ENCODE measurements around the gene OR5K1.

Gene OR5K1

DNA sequence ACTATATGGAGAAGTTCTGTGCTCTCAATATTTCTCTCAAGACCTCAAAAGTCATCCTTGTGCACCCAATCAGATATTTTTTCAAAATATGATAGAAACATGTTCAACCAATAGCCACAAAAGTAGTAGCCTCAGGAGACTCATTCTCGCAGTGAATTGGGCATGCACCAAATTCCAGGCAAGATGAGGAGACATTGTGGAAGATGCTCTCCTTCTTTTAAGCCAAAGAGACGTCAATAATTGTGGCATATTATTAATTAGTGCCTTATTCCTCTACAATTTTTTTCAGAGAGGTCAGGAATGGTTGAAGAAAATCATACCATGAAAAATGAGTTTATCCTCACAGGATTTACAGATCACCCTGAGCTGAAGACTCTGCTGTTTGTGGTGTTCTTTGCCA, 34.4 kb downstream of the OR5K1 start, which contains the start of gene OR5K2:
TSS of gene OR5K2 (plus strand) at position 301 of the 400 bp plus-strand sequence. CDS start at position 301, 0 bp downstream.
- TF ChIP-seq ZFX (IDR thresholded peaks at IDR 0.05; ENCODE audit: borderline replicate concordance), result no peak
- TF ChIP-seq, protein P1, sequence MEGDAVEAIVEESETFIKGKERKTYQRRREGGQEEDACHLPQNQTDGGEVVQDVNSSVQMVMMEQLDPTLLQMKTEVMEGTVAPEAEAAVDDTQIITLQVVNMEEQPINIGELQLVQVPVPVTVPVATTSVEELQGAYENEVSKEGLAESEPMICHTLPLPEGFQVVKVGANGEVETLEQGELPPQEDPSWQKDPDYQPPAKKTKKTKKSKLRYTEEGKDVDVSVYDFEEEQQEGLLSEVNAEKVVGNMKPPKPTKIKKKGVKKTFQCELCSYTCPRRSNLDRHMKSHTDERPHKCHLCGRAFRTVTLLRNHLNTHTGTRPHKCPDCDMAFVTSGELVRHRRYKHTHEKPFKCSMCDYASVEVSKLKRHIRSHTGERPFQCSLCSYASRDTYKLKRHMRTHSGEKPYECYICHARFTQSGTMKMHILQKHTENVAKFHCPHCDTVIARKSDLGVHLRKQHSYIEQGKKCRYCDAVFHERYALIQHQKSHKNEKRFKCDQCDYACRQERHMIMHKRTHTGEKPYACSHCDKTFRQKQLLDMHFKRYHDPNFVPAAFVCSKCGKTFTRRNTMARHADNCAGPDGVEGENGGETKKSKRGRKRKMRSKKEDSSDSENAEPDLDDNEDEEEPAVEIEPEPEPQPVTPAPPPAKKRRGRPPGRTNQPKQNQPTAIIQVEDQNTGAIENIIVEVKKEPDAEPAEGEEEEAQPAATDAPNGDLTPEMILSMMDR (IDR thresholded peaks at IDR 0.05), result no peak
- H3K27ac ChIP-seq, result no peak within 1 kb of the TSS

GRCh38 chr3:98500019-98500418, 37.0 kb downstream of the OR5K1 start:
- no peak overlapping the region for H3K27ac ChIP-seq
- TF ChIP-seq, protein P1 (IDR thresholded peaks at IDR 0.05), result no peak
- TF ChIP-seq ZFX (IDR thresholded peaks at IDR 0.05; ENCODE audit: borderline replicate concordance), result no peak

- no peak overlapping the region for H3K27ac ChIP-seq
Measured at GRCh38 chr3:98501270-98501669, 38.3 kb downstream of the OR5K1 start.

GRCh38 chr3:98501863-98502576, 39.0 kb downstream of the OR5K1 start:
- no peak overlapping the region for H3K27ac ChIP-seq
- TF ChIP-seq ZFX (IDR thresholded peaks at IDR 0.05; ENCODE audit: borderline replicate concordance), result no peak
- TF ChIP-seq, protein P1 (IDR thresholded peaks at IDR 0.05), result no peak

More at GRCh38 chr3:98501270-98501669, 38.3 kb downstream of the OR5K1 start:
- TF ChIP-seq ZFX (IDR thresholded peaks at IDR 0.05; ENCODE audit: borderline replicate concordance), result no peak
- TF ChIP-seq, protein P1 (IDR thresholded peaks at IDR 0.05), result no peak

DNA sequence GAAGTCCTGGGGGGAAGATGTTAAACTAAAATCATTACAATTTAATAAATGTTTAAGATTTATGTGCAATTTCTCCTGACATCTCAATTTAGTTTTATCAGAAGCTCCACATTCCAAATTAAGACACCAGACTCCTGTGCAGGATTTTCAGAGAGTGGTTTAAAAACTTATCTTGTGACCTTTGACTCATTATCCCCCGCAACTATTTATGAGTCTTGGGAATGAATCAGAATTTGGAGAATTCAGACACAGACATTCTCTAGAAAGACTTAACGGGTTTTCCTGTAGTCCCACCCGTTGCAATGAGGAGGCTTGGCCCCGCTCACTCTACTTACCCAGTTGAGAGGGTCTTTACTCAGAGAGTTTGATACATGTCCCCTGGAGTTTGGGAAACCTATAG, 41.5 kb downstream of the OR5K1 start:
- no peak for TF ChIP-seq ZFX (IDR thresholded peaks at IDR 0.05; ENCODE audit: borderline replicate concordance)
- no peak overlapping the region for H3K27ac ChIP-seq

- TF ChIP-seq ZFX (IDR thresholded peaks at IDR 0.05; ENCODE audit: borderline replicate concordance), result no peak
- TF ChIP-seq, protein P1 (IDR thresholded peaks at IDR 0.05), result no peak
- no peak overlapping the region for H3K27ac ChIP-seq
Measured at GRCh38 chr3:98508582-98508981, 45.6 kb downstream of the OR5K1 start.

- TF ChIP-seq, protein P1 (IDR thresholded peaks at IDR 0.05), result no peak
- TF ChIP-seq ZFX (IDR thresholded peaks at IDR 0.05; ENCODE audit: borderline replicate concordance), result no peak
- no peak overlapping the region for H3K27ac ChIP-seq
Measured at GRCh38 chr3:98512576-98512975, 49.6 kb downstream of the OR5K1 start.
